ENCODE measurements around the gene FAM131A. TPM values are rescaled to one million over a fixed set of nuclear protein-coding genes. Genes with fewer than 3 reads are reported as not detected.

The FAM131A gene
- total and polyA plus RNA-seq, 9 of the 15 experiments (the other 6 are each of a cell fraction or from before 2014, with no cell fraction given) = 0.48 to 11.1 (median 4.3) TPM

- H2AFZ ChIP-seq (ENCODE audit: low read depth, low read length) = peak overlapping the region; percentile 78; the same call in 1 of the 2 replicates
- peak overlapping the region; percentile 62 for H3K4me3 ChIP-seq
- no peaks in the 10 kb centered on the region for H3K27me3 ChIP-seq (ENCODE audit: control insufficient read depth in 2 of 2, insufficient read depth in 2 of 2, low read length in 2 of 2)
- POLR2A ChIA-PET = interaction anchor here (0.6 to 1.9 kb wide), 6 partner anchors 9 to 130 kb away, joined by 3 to 8 read pairs (median 4); no protein-coding TSS in a partner anchor
- peaks cover 16% of the 10 kb centered on the region for H3K79me2 ChIP-seq (ENCODE audit: control insufficient read depth, insufficient read depth, low read length)
- peak overlapping the region; percentile 70 to 98 for H3K9ac ChIP-seq (ENCODE audit: insufficient read depth in 1 of 2, low read depth in 2 of 2, low read length in 2 of 2)
- H3K36me3 ChIP-seq (ENCODE audit: control insufficient read depth, insufficient read depth, low read length) = peaks cover 40% of the 10 kb centered on the region
- H4K20me1 ChIP-seq (replicated peaks; ENCODE audit: control insufficient read depth, insufficient read depth, low read length) = peaks cover 24% of the 10 kb centered on the region
- DNase-seq (ENCODE audit: extremely low read depth in 1 of 4, low spot score in 3 of 4) (peak in 1 of 4 experiments; percentile 44), FAIRE-seq (peak; percentile 92), ATAC-seq (peak; percentile 2; the same call in 1 of the 3 replicates)
- intact Hi-C loops (cut with micrococcal nuclease) = no loop called here
- H3K27ac ChIP-seq (ENCODE audit: extremely low read depth, low read depth, low read length) = peak overlapping the region; percentile 83
- H3K9me1 ChIP-seq (ENCODE audit: control insufficient read depth, insufficient read depth, low read length) = peaks cover 11% of the 10 kb centered on the region
- BruUV-seq (replicated peaks) = no TSS peak
- in situ Hi-C loops (cut with MboI) = no loop called here
- WGBS (ENCODE audit: insufficient coverage, low coverage, missing lambda C conversion rate) = 36% methylated on average over 17 of the region's 17 CpGs
- peaks cover 49 to 62% of the 10 kb centered on the region in 2 experiments for H3K4me1 ChIP-seq (replicated peaks in 1 of 2; ENCODE audit: control insufficient read depth in 2 of 2, insufficient read depth in 2 of 2, low read length in 2 of 2)
- H3K9me3 ChIP-seq (replicated peaks; ENCODE audit: control insufficient read depth, insufficient read depth, low read depth, low read length) = no peaks in the 10 kb centered on the region
- CTCF ChIA-PET (ENCODE audit: low intra/inter-chr PET ratio) = no interaction called here
- H3K4me2 ChIP-seq (ENCODE audit: insufficient read depth, low read length) = peak overlapping the region; percentile 80
- TF ChIP-seq, protein P1, sequence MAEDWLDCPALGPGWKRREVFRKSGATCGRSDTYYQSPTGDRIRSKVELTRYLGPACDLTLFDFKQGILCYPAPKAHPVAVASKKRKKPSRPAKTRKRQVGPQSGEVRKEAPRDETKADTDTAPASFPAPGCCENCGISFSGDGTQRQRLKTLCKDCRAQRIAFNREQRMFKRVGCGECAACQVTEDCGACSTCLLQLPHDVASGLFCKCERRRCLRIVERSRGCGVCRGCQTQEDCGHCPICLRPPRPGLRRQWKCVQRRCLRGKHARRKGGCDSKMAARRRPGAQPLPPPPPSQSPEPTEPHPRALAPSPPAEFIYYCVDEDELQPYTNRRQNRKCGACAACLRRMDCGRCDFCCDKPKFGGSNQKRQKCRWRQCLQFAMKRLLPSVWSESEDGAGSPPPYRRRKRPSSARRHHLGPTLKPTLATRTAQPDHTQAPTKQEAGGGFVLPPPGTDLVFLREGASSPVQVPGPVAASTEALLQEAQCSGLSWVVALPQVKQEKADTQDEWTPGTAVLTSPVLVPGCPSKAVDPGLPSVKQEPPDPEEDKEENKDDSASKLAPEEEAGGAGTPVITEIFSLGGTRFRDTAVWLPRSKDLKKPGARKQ (CRISPR knock-in tag; IDR thresholded peaks at IDR 0.05) = no peak
- TF ChIP-seq CSDE1 (IDR thresholded peaks at IDR 0.05) (no peak), GTF2E2 (tag; IDR thresholded peaks at IDR 0.05) (no peak), ZMIZ1 (IDR thresholded peaks at IDR 0.05; ENCODE audit: low read depth in 2 of 2, low read length in 2 of 2) (no peak), TGIF2 (CRISPR knock-in tag; IDR thresholded peaks at IDR 0.05) (0 out of 2 replicates have a peak, but pooled peaks have one; percentile 21), ZNF146 (CRISPR knock-in tag; IDR thresholded peaks at IDR 0.05; ENCODE audit: unreplicated experiment) (no peak)
- TF ChIP-seq, protein P2, sequence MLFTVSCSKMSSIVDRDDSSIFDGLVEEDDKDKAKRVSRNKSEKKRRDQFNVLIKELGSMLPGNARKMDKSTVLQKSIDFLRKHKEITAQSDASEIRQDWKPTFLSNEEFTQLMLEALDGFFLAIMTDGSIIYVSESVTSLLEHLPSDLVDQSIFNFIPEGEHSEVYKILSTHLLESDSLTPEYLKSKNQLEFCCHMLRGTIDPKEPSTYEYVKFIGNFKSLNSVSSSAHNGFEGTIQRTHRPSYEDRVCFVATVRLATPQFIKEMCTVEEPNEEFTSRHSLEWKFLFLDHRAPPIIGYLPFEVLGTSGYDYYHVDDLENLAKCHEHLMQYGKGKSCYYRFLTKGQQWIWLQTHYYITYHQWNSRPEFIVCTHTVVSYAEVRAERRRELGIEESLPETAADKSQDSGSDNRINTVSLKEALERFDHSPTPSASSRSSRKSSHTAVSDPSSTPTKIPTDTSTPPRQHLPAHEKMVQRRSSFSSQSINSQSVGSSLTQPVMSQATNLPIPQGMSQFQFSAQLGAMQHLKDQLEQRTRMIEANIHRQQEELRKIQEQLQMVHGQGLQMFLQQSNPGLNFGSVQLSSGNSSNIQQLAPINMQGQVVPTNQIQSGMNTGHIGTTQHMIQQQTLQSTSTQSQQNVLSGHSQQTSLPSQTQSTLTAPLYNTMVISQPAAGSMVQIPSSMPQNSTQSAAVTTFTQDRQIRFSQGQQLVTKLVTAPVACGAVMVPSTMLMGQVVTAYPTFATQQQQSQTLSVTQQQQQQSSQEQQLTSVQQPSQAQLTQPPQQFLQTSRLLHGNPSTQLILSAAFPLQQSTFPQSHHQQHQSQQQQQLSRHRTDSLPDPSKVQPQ (CRISPR knock-in tag; IDR thresholded peaks at IDR 0.05; ENCODE audit: borderline replicate concordance) = no peak
Measured at GRCh38 chr3:184336547-184337398, 627 bp upstream of the FAM131A start.
